HG03378 (cell line): ENCODE data around the gene SDHD.
A peak's percentile ranks its signal among the peaks of the same experiment; 100 is the strongest.
"Not testable (repeated sequence)": the region's sequence is repeated elsewhere in the genome, so short reads cannot be mapped to it uniquely, and the experiment has no call there.

ENCODE experiments used
- ATAC-seq: cut with Tn5 transposase; IDR thresholded peaks from one replicate; pipeline ENCODE4 v1.9.1; 2021; ENCODE audit warnings: mild to moderate bottlenecking, moderate library complexity; ENCODE audit not compliant: unreplicated experiment

The SDHD gene

GRCh38 chr11:112086422-112087191 is at the start of gene SDHD, which contains the start of gene TIMM8B:
Gene SDHD, plus strand, starts transcription at chr11:112086873. Its CDS starts 35 bp downstream, at chr11:112086908.
Gene TIMM8B, minus strand, starts transcription at chr11:112086756. Its CDS starts 33 bp downstream, at chr11:112086723.
- peak; percentile 89 for ATAC-seq

- ATAC-seq = no peak
Observed at GRCh38 chr11:112037527-112037926, 49.1 kb upstream of the SDHD start.

- ATAC-seq = no peak
Observed at GRCh38 chr11:112042161-112042960, 44.3 kb upstream of the SDHD start.

GRCh38 chr11:112042961-112043304 is 43.7 kb upstream of the SDHD start:
- no peak for ATAC-seq

GRCh38 chr11:112044961-112045360 is 41.7 kb upstream of the SDHD start:
- no peak for ATAC-seq

- not testable (repeated sequence) for ATAC-seq
Observed at GRCh38 chr11:112046647-112047046, 40.0 kb upstream of the SDHD start.

GRCh38 chr11:112048256-112048655 is 38.4 kb upstream of the SDHD start:
- not testable (repeated sequence) for ATAC-seq

- no peak for ATAC-seq
Observed at GRCh38 chr11:112049777-112050176, 36.9 kb upstream of the SDHD start.

- peak; percentile 88 for ATAC-seq
Observed at GRCh38 chr11:112050721-112051120, 36.0 kb upstream of the SDHD start.

- ATAC-seq = no peak
Observed at GRCh38 chr11:112051768-112052167, 34.9 kb upstream of the SDHD start.

- ATAC-seq = no peak
Observed at GRCh38 chr11:112057170-112057569, 29.5 kb upstream of the SDHD start.

- no peak for ATAC-seq
Observed at GRCh38 chr11:112058103-112058502, 28.6 kb upstream of the SDHD start.

- no peak for ATAC-seq
Observed at GRCh38 chr11:112062923-112063322, 23.8 kb upstream of the SDHD start.

GRCh38 chr11:112073941-112074811 is 12.5 kb upstream of the SDHD start, which contains the start of the genes NKAPD1 and PIH1D2:
Gene NKAPD1, plus strand, starts transcription at chr11:112074299. Its CDS starts 1,276 bp downstream, at chr11:112075575.
Gene PIH1D2, minus strand, starts transcription at chr11:112074017. Its CDS starts 843 bp downstream, at chr11:112073174.
- ATAC-seq = peak; percentile 88

- ATAC-seq = no peak
Observed at GRCh38 chr11:112082729-112083128, 3.9 kb upstream of the SDHD start.

GRCh38 chr11:112085822-112086421 is 751 bp upstream of the SDHD start:
- ATAC-seq = peak; percentile 35

GRCh38 chr11:112087212-112087611 is 539 bp downstream of the SDHD start:
- no peak for ATAC-seq

- ATAC-seq = not testable (repeated sequence)
Observed at GRCh38 chr11:112095302-112095701, 8.6 kb downstream of the SDHD start.

GRCh38 chr11:112096194-112096593 is 9.5 kb downstream of the SDHD start:
- no peak for ATAC-seq
